HL-60 (cell line): ENCODE data around the gene SYNC.

Source experiments
- DNase-seq, 2 experiments: peaks; one replicate each; pipeline ENCODE4 v3.0.0-alpha.2; 2010 to 2020; ENCODE audit warnings: low read depth in 1 of 2, low spot score in 1 of 2
- H3K27ac ChIP-seq: fragments of 250-450 bp; sonication (Bioruptor Pico); replicated peaks from 2 replicates; pipeline ENCODE4 v1.5.1; 2020; ENCODE audit warnings: mild to moderate bottlenecking, moderate library complexity
- H3K27me3 ChIP-seq: fragments of 250-450 bp; sonication (Bioruptor Pico); 2 replicates; pipeline ENCODE4 v1.5.1; 2021; ENCODE audit warnings: mild to moderate bottlenecking, moderate library complexity; ENCODE audit not compliant: insufficient read depth, poor library complexity, severe bottlenecking
- H3K4me3 ChIP-seq: replicated peaks from 2 replicates; pipeline ENCODE4 v1.5.1; 2011; ENCODE audit warnings: mild to moderate bottlenecking, control low read depth, low read length; ENCODE audit not compliant: insufficient read depth
- GABPA ChIP-seq: IDR thresholded peaks from 2 replicates; pipeline ENCODE4 v1.6.1; 2012; ENCODE audit warnings: low read depth
- POLR2AphosphoS5 ChIP-seq: IDR thresholded peaks from 2 replicates; pipeline ENCODE4 v1.6.1; 2012; ENCODE audit warnings: low read depth
- SPI1 ChIP-seq: IDR thresholded peaks from 2 replicates; pipeline ENCODE4 v1.6.1; 2012; ENCODE audit warnings: low read depth, mild to moderate bottlenecking, borderline replicate concordance
- TF ChIP-seq, protein P1 (sequence below): IDR thresholded peaks from 2 replicates; pipeline ENCODE4 v1.6.1; 2012; ENCODE audit warnings: low read depth; ENCODE audit not compliant: insufficient replicate concordance
- TF ChIP-seq, protein P2 (sequence below): IDR thresholded peaks from one replicate; pipeline ENCODE4 v1.5.1; 2011; ENCODE audit warnings: low read length, control low read depth, inconsistent platforms; ENCODE audit not compliant: insufficient read depth

SYNC gene

DNA sequence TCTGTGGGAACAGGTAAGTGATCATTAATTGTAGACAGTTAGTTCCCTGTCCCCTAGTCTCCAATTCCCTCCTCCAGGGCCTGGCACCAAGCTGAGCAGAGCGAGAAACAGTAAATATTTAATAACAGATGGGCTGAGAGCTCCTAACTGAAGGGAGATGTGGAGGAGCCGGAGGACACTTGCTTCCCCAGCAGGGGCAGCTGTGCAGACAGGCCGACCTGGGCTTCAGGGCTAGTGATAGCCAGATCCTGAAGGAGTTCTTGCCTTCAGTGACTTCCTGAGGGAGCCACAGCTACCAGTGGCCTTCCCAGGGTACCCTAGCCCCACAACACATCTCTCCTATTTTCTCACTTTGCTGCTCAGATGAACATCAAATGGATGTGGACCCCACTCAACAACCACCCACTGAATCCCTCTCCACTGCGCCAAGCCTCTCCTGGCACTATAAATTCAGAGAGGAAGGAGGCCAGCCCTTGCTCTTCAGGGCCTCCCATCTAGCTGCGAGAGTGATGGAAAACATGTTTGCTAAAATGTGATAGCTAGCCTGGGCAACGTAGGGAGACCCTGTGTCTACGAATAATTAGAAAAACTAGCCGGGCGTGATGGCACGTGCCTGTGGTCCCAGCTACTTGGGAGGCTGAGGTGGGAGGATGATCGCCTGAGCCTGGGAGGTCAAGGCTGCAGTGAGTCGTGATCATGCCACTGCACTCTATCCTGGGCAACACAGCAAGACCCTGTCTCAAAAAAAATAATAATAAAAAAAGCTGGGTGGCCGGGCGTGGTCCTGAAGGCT, 26.9 kb upstream of the SYNC start:
- H3K27ac ChIP-seq, result no peak overlapping the region
- TF ChIP-seq POLR2AphosphoS5, result no peak
- TF ChIP-seq, protein P1, sequence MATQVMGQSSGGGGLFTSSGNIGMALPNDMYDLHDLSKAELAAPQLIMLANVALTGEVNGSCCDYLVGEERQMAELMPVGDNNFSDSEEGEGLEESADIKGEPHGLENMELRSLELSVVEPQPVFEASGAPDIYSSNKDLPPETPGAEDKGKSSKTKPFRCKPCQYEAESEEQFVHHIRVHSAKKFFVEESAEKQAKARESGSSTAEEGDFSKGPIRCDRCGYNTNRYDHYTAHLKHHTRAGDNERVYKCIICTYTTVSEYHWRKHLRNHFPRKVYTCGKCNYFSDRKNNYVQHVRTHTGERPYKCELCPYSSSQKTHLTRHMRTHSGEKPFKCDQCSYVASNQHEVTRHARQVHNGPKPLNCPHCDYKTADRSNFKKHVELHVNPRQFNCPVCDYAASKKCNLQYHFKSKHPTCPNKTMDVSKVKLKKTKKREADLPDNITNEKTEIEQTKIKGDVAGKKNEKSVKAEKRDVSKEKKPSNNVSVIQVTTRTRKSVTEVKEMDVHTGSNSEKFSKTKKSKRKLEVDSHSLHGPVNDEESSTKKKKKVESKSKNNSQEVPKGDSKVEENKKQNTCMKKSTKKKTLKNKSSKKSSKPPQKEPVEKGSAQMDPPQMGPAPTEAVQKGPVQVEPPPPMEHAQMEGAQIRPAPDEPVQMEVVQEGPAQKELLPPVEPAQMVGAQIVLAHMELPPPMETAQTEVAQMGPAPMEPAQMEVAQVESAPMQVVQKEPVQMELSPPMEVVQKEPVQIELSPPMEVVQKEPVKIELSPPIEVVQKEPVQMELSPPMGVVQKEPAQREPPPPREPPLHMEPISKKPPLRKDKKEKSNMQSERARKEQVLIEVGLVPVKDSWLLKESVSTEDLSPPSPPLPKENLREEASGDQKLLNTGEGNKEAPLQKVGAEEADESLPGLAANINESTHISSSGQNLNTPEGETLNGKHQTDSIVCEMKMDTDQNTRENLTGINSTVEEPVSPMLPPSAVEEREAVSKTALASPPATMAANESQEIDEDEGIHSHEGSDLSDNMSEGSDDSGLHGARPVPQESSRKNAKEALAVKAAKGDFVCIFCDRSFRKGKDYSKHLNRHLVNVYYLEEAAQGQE, result no peak
- TF ChIP-seq GABPA, result no peak
- TF ChIP-seq, protein P2, sequence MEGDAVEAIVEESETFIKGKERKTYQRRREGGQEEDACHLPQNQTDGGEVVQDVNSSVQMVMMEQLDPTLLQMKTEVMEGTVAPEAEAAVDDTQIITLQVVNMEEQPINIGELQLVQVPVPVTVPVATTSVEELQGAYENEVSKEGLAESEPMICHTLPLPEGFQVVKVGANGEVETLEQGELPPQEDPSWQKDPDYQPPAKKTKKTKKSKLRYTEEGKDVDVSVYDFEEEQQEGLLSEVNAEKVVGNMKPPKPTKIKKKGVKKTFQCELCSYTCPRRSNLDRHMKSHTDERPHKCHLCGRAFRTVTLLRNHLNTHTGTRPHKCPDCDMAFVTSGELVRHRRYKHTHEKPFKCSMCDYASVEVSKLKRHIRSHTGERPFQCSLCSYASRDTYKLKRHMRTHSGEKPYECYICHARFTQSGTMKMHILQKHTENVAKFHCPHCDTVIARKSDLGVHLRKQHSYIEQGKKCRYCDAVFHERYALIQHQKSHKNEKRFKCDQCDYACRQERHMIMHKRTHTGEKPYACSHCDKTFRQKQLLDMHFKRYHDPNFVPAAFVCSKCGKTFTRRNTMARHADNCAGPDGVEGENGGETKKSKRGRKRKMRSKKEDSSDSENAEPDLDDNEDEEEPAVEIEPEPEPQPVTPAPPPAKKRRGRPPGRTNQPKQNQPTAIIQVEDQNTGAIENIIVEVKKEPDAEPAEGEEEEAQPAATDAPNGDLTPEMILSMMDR, result no peak
- no peak for TF ChIP-seq SPI1
- DNase-seq, result no peak
- H3K27me3 ChIP-seq, result no peaks in the 10 kb centered on the region
- H3K4me3 ChIP-seq, result no peak overlapping the region

DNA sequence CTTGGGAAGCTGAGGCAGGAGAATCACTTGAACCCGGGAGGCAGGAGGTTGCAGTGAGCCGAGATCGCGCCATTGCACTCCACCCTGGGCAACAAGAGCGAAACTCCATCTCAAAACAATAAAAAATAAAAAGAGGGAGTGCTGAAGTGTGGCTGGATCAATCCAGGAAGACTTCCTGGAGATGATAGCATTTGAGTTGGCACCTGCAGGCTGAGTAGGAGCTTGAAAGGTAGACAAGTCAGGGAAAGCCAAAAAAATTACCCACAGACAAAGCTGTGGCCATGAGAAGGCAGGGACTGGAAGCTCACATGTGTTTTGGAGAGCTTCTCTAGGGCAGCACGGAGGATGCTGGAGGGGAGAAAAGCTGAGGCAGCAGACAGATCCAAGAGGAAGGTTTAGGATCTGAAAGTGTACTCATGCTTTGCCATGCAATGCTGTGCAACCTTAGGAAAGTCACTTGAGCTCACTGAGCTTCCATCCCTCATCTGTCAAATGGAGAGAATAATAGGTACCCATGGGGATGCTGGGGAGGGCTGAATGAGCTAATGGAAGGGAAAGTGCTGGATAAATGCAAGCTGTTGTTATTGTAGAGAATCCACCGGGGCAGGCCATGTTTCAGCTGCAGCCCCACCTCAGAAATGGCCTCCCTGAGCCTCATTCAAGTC, 26.0 kb upstream of the SYNC start:
- TF ChIP-seq POLR2AphosphoS5, result no peak
- H3K27ac ChIP-seq, result no peak overlapping the region
- H3K4me3 ChIP-seq, result no peak overlapping the region
- DNase-seq, result no peak
- no peaks in the 10 kb centered on the region for H3K27me3 ChIP-seq

DNA sequence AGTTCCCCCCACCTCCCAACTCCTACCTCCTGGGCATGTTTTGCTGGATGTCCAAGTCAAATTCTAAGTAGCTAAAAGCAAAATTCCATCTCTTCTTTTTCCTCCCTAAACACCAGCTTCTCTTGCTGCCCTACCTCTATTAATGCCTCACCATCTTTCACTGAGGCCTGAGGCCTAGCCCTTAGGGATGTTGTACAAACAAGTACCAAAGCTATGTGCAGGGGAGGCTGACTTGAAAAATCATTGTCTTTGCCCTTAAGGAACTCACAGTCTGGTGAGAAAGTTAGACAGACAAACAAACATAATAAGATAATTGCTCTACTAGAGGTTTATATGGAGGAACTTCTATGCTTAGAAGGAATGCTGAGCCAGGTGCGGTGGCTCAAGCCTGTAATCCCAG, 25.3 kb upstream of the SYNC start:
- DNase-seq, result no peak
- no peaks in the 10 kb centered on the region for H3K27me3 ChIP-seq
- no peak overlapping the region for H3K27ac ChIP-seq
- H3K4me3 ChIP-seq, result no peak overlapping the region
- TF ChIP-seq POLR2AphosphoS5 (no peak), GABPA (no peak), SPI1 (no peak)
- TF ChIP-seq, protein P2, result no peak
- TF ChIP-seq, protein P1, result no peak

DNA sequence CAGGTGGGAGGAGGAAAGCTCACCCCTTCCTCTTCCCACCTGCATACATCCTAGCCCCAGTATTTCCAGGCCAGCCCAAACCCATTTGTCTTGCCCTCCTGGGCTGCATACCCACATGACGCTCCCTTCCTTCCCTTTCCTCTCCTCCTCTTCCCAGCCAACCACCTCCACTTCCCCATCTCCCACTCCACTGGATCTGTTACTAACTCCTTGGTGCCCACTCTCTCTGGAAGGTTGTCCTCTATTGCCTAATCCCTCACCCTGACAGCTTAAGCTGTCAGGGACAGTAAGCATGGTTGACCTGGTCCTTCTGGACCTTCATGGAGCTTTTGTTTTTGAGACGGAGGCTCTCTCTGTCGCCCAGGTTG, 23.0 kb upstream of the SYNC start:
- peak in 1 of 2 experiments; percentile 47 for DNase-seq
- H3K27me3 ChIP-seq, result no peaks in the 10 kb centered on the region
- TF ChIP-seq POLR2AphosphoS5, result no peak
- TF ChIP-seq SPI1, result no peak
- TF ChIP-seq, protein P1, result no peak
- TF ChIP-seq GABPA, result no peak
- TF ChIP-seq, protein P2, result no peak
- no peak overlapping the region for H3K27ac ChIP-seq
- no peak overlapping the region for H3K4me3 ChIP-seq
